ENCODE data around the gene GALK1.
A peak's percentile ranks its signal among the peaks of the same experiment; 100 is the strongest.

GALK1 gene

DNA sequence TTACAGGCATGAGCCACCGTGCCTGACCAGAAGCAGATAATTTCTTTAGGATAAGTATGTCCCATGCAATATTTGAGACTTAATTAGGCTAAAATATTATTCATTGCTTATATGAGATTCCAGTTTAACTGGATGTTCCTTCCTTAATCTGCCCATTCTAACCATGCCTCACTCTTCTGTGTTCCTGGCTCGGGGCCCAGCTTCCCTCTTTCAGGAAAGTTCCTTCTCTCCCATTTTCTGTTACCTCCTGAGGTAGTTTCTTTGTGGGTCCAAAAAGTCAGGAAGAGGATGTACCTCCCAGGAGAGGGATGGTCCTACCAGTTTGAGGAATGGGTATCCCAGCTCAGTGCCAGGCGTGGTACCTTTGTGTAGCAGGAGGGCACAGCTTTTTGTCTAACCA is 42.9 kb upstream of the GALK1 start:
- H3K36me3 ChIP-seq (ENCODE audit: control insufficient read depth in 1 of 2, insufficient read depth in 2 of 2, low read length in 2 of 2), result peaks cover 18 to 29% of the 10 kb centered on the region in 2 donors
- H3K9me3 ChIP-seq (ENCODE audit: control insufficient read depth in 1 of 2, low read length in 2 of 2), result no peaks in the 10 kb centered on the region
- peak overlapping the region; percentile 35 for H3K27ac ChIP-seq (ENCODE audit: low read length)
- no peaks in the 10 kb centered on the region for H3K27me3 ChIP-seq (ENCODE audit: low read depth, low read length)
- peaks cover 0 to 4% of the 10 kb centered on the region in 2 donors for H3K4me1 ChIP-seq (ENCODE audit: control insufficient read depth in 1 of 2, insufficient read depth in 2 of 2, low read length in 2 of 2)
- H3K4me3 ChIP-seq (ENCODE audit: low read depth in 1 of 2, low read length in 2 of 2), result no peak overlapping the region

DNA sequence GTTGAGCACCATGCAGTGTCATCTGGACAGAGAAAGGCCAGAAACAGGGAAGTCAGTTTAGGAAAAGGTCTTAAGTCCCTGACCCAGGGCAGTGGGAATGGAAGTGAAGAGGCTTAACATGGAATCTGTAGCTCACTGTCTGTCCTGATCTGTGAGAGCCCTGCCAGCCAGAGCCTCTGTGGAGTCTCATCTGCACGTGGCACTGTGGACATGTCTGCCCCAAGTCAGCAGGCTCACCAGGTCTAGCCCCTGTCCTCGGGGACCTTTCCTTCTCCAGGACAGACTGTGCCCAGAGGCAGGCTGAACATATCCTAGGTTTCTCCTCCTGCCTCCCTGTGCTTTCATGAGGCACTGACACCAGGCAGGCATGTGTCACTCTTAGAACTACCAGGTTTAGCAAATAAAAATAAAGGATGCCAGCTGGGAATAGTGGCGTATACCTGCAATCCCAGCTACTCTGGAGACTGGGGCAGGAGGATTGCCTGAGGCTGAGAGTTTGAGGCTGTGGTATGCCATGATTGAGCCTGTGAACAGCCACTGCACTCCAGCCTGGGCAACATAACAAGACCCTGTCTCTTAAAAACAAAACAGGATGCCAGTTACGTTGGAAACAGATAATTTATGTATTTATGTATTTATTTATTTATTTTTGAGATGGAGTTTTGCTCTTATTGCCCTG is 42.0 kb upstream of the GALK1 start:
- H3K27ac ChIP-seq (ENCODE audit: low read length), result no peak overlapping the region
- H3K36me3 ChIP-seq (ENCODE audit: control insufficient read depth in 1 of 2, insufficient read depth in 2 of 2, low read length in 2 of 2), result peaks cover 9 to 20% of the 10 kb centered on the region in 2 donors
- no peak overlapping the region for H3K4me3 ChIP-seq (ENCODE audit: low read depth in 1 of 2, low read length in 2 of 2)
- no peaks in the 10 kb centered on the region for H3K9me3 ChIP-seq (ENCODE audit: control insufficient read depth in 1 of 2, low read length in 2 of 2)
- peaks cover 0 to 4% of the 10 kb centered on the region in 2 donors for H3K4me1 ChIP-seq (ENCODE audit: control insufficient read depth in 1 of 2, insufficient read depth in 2 of 2, low read length in 2 of 2)
- no peaks in the 10 kb centered on the region for H3K27me3 ChIP-seq (ENCODE audit: low read depth, low read length)

DNA sequence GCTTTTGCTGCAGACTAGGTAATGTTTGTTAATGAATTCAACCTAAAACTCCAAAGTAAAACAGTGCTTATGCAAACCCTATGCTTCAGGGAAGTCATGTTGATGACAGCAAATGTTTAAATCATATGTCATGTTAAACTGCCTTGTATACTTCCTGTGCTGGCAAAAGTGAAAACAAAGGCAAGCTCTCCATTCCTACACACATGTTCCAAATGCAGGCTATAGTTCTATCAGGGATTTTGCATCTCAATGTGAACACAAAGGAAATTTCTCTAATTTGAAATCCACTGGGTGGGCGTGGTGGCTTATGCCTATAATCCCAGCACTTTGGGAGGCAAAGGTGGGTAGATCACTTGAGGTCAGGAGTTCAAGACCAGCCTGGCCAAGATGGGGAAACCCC is 38.9 kb upstream of the GALK1 start:
- H3K27ac ChIP-seq (ENCODE audit: low read length), result no peak overlapping the region
- no peaks in the 10 kb centered on the region for H3K9me3 ChIP-seq (ENCODE audit: control insufficient read depth in 1 of 2, low read length in 2 of 2)
- no peak overlapping the region for H3K4me3 ChIP-seq (ENCODE audit: low read depth in 1 of 2, low read length in 2 of 2)
- H3K36me3 ChIP-seq (ENCODE audit: control insufficient read depth in 1 of 2, insufficient read depth in 2 of 2, low read length in 2 of 2), result peaks cover 7 to 12% of the 10 kb centered on the region in 2 donors
- no peaks in the 10 kb centered on the region for H3K4me1 ChIP-seq (ENCODE audit: control insufficient read depth in 1 of 2, insufficient read depth in 2 of 2, low read length in 2 of 2)
- no peaks in the 10 kb centered on the region for H3K27me3 ChIP-seq (ENCODE audit: low read depth, low read length)

DNA sequence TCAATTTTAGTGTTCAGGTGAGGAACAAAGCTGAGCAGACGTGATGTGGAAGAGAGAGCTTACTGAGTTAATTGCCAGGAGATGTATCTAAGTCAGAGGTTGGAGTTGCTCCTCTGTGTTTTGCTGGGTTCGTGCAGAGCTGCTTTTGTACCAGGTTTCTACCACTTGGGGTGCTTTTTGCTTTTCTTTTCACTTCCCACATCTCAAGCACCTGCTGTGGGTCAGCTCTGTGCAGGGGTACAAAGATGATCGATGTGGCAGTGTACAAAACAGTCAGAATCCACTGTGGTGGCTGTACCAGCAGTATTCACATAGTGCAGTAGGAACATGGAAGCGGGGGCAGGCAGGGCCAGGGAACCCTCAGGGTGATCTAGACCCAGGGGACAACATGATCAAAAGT is 34.4 kb upstream of the GALK1 start:
- no peaks in the 10 kb centered on the region for H3K9me3 ChIP-seq (ENCODE audit: control insufficient read depth in 1 of 2, low read length in 2 of 2)
- peaks cover 13 to 21% of the 10 kb centered on the region in 2 donors for H3K36me3 ChIP-seq (ENCODE audit: control insufficient read depth in 1 of 2, insufficient read depth in 2 of 2, low read length in 2 of 2)
- H3K27me3 ChIP-seq (ENCODE audit: low read depth, low read length), result no peaks in the 10 kb centered on the region
- no peak overlapping the region for H3K27ac ChIP-seq (ENCODE audit: low read length)
- H3K4me1 ChIP-seq (ENCODE audit: control insufficient read depth in 1 of 2, insufficient read depth in 2 of 2, low read length in 2 of 2), result no peaks in the 10 kb centered on the region
- no peak overlapping the region for H3K4me3 ChIP-seq (ENCODE audit: low read depth in 1 of 2, low read length in 2 of 2)

DNA sequence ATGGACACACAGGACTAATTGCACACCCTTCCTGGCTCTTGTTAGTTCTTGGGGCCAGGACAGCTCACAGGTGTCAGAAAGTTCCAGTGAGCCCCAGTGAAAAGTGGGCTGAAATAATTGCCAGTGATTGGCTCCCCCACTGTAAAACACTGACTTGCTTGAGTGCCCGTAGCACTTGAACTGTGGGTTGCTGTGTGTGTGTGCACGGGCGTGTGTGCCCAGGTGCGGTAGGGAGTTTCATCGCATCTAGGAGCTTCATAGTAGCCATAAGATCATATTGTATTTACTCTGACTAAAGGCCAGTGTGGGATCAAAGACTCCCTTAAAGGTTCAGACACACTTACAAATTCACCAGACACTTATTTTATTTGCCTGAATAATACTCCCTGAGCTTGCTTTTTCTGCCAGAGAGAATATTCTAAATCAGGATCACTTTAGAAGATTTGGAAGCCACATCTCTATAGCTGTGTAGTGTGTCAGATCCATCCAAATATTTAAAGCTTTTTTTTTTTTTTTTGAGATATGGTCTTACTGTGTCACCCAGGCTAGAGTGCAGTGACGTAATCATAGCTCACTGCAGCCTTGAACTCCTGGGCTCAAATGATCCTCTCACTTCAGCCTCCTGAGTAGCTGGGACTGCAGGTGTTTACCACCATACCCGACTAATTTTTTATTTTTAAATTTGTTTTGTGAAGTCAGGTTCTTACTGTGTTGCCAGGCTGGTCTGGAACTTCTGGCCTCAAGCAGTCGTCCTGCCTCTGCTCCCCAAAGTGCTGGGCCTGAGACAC is 31.0 kb upstream of the GALK1 start:
- no peaks in the 10 kb centered on the region for H3K9me3 ChIP-seq (ENCODE audit: control insufficient read depth in 1 of 2, low read length in 2 of 2)
- H3K27me3 ChIP-seq (ENCODE audit: low read depth, low read length), result no peaks in the 10 kb centered on the region
- H3K4me1 ChIP-seq (ENCODE audit: control insufficient read depth in 1 of 2, insufficient read depth in 2 of 2, low read length in 2 of 2), result no peaks in the 10 kb centered on the region
- no peak overlapping the region for H3K4me3 ChIP-seq (ENCODE audit: low read depth in 1 of 2, low read length in 2 of 2)
- H3K27ac ChIP-seq (ENCODE audit: low read length), result no peak overlapping the region
- H3K36me3 ChIP-seq (ENCODE audit: control insufficient read depth in 1 of 2, insufficient read depth in 2 of 2, low read length in 2 of 2), result peaks cover 19 to 21% of the 10 kb centered on the region in 2 donors

DNA sequence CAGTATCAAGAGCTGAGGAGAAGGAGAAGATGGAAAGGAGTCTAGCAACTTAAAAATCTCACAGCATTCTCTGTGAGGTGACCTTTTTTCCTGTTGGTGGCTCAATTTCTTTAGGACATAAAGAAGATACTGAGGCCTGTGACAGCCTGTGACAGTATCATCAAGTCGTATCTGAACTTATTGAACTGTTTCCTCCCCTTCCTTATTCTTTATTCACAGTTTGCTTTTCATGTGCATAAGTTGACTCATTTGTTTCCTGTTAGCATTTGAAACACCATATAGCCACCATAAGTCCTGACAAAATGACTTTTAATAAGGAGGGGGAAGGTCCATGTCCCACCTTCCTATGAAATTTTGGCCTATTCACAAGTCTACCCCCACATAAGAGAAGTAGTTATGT is 28.5 kb upstream of the GALK1 start:
- H3K4me3 ChIP-seq (ENCODE audit: low read depth in 1 of 2, low read length in 2 of 2), result no peak overlapping the region
- H3K27me3 ChIP-seq (ENCODE audit: low read depth, low read length), result no peaks in the 10 kb centered on the region
- no peaks in the 10 kb centered on the region for H3K4me1 ChIP-seq (ENCODE audit: control insufficient read depth in 1 of 2, insufficient read depth in 2 of 2, low read length in 2 of 2)
- no peaks in the 10 kb centered on the region for H3K9me3 ChIP-seq (ENCODE audit: control insufficient read depth in 1 of 2, low read length in 2 of 2)
- H3K36me3 ChIP-seq (ENCODE audit: control insufficient read depth in 1 of 2, insufficient read depth in 2 of 2, low read length in 2 of 2), result peaks cover 9 to 12% of the 10 kb centered on the region in 2 donors
- H3K27ac ChIP-seq (ENCODE audit: low read length), result no peak overlapping the region

DNA sequence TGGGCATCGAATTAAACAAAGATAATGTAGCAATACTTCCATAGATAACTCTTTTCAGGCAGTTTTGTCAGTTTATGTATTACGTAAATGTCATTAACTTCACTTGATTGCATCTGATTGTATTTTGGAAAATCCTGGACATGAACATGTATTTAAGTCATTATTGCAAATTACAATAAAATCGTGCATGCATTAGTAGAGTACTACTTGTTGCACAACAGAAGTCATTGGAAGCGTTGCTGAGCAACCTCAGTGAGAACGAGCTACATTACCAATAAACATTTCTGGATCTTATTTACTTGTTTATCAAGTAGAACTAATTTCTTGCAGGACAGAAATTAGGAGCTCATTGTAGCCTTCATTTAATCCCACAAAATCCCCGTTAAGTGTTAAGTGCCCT is 26.3 kb upstream of the GALK1 start:
- Histone ChIP-seq H3K9me3 (ENCODE audit: control insufficient read depth in 1 of 2, low read length in 2 of 2) (no peaks in the 10 kb centered on the region), H3K4me1 (ENCODE audit: control insufficient read depth in 1 of 2, insufficient read depth in 2 of 2, low read length in 2 of 2) (peaks cover 2 to 3% of the 10 kb centered on the region in 2 donors), H3K36me3 (ENCODE audit: control insufficient read depth in 1 of 2, insufficient read depth in 2 of 2, low read length in 2 of 2) (peaks cover 0 to 6% of the 10 kb centered on the region in 2 donors), H3K4me3 (ENCODE audit: low read depth in 1 of 2, low read length in 2 of 2) (no peak overlapping the region), H3K27ac (ENCODE audit: low read length) (no peak overlapping the region), H3K27me3 (ENCODE audit: low read depth, low read length) (no peaks in the 10 kb centered on the region)

DNA sequence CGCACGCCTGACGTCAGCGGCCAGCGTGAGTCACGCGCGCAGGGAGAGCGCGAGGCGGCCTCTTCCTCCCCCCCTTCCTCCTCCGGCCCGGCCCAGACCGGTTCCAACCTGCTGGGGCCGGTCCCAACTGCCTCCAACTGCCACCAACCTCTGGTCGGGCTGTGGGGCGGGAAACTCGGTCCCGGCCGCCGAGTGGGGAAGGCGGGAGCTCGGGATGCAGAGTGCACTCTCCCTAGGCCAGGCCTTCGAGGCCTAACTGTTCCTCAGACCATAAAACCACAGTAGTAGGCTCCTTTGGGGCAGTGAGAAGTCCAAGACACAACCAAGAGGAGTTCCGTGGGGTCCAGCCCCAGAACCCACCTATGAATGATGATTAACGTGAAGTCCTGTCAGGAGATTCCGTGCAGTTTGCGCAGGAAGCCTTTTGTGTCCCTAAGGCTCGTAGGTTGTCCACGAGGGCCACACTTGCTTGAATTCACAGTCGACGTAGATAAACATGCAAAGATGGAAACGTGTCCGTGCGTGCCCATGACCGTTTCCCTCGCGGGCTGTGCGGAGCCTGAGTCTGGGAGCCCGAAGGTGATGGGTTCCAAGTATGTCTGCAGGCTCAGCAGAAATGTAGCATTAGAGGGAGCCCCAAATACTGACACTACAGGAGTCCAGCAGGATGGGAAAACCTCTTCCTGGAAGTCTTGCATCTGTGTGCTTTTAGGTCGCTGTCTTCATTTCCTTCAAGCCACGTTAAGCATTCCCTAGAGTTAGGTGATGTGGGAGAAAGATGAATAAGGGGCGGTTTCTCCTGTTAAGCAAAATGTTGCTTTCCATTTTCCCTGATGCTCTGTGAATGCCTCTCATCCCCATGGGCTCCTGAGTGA is 20.3 kb upstream of the GALK1 start:
- Histone ChIP-seq H3K4me3 (ENCODE audit: low read depth in 1 of 2, low read length in 2 of 2) (peak overlapping the region; percentile 56 to 86), H3K36me3 (ENCODE audit: control insufficient read depth in 1 of 2, insufficient read depth in 2 of 2, low read length in 2 of 2) (peaks cover 0 to 4% of the 10 kb centered on the region in 2 donors), H3K9me3 (ENCODE audit: control insufficient read depth in 1 of 2, low read length in 2 of 2) (no peaks in the 10 kb centered on the region), H3K27me3 (ENCODE audit: low read depth, low read length) (no peaks in the 10 kb centered on the region), H3K27ac (ENCODE audit: low read length) (peak overlapping the region; percentile 100), H3K4me1 (ENCODE audit: control insufficient read depth in 1 of 2, insufficient read depth in 2 of 2, low read length in 2 of 2) (peaks cover 15 to 28% of the 10 kb centered on the region in 2 donors)

DNA sequence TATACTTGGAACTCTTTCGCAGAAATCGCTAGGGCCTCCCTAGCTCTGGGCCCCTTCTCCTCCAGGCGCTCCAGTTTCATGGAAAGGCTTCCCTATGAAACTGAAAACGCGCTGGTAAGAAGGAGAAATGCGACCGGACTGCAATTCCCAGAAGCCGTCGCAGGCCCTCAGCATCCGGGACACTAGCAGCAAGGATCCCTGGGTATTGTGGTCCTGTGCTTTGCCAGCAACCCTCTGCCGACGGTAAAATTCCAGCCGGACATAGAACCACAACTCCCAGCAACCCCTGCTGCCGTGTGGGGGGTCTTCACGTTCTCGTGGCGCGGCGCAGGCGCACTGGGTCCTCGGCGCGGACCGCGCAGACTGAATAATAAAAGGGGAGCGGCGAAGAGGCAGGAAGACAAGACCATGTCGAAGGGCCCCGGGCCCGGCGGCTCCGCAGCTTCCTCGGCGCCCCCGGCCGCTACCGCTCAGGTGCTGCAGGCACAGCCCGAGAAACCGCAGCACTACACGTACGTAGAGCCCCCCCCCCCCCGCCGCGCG is 19.6 kb upstream of the GALK1 start, which contains the start of gene UNK:
Gene UNK, plus strand, starts transcription at position 334 of the 543 bp plus-strand sequence. Its CDS starts 75 bp downstream, at position 409.
- no peaks in the 10 kb centered on the region for H3K27me3 ChIP-seq (ENCODE audit: low read depth, low read length)
- H3K27ac ChIP-seq (ENCODE audit: low read length), result peak within 1 kb of the TSS; percentile 100
- no peaks in the 10 kb centered on the region for H3K9me3 ChIP-seq (ENCODE audit: control insufficient read depth in 1 of 2, low read length in 2 of 2)
- H3K4me1 ChIP-seq (ENCODE audit: control insufficient read depth in 1 of 2, insufficient read depth in 2 of 2, low read length in 2 of 2), result peaks cover 15 to 28% of the 10 kb centered on the region in 2 donors
- H3K4me3 ChIP-seq (ENCODE audit: low read depth in 1 of 2, low read length in 2 of 2), result peak within 1 kb of the TSS; percentile 56 to 86
- H3K36me3 ChIP-seq (ENCODE audit: control insufficient read depth in 1 of 2, insufficient read depth in 2 of 2, low read length in 2 of 2), result peaks cover 0 to 4% of the 10 kb centered on the region in 2 donors

DNA sequence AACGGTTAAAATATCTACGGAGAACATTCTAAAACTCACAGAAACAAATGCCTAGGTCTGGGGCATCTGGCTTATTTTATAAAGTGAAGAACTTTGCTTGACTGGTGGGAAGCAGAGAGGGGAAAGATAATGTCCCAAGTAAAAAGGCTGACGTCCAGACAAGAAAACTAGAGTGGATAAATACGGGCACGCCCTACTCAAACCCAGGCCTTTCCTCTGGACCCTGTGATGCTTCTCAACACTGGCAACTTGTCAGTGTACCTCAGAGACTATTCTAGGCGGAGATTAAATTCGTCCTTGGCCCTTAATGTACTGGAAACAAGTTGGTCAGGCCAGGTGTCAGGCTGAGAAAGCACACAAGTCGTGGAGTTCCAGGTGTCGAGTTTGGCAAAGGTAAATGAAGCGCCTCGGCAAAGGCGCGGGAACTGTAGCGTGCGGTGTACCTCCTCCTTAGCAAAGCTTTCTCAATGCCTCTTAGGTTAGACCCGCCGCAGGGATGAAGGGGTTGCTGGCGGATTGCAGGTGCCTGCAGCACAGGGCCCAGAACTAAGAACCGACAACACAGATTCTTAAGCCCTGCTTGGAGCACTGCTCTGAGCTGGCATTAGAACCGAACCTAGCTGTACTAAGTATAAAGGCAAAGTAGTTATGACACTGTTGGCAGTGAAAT is 18.9 kb upstream of the GALK1 start:
- Histone ChIP-seq H3K27ac (ENCODE audit: low read length) (peak overlapping the region; percentile 100), H3K27me3 (ENCODE audit: low read depth, low read length) (no peaks in the 10 kb centered on the region), H3K9me3 (ENCODE audit: control insufficient read depth in 1 of 2, low read length in 2 of 2) (no peaks in the 10 kb centered on the region), H3K36me3 (ENCODE audit: control insufficient read depth in 1 of 2, insufficient read depth in 2 of 2, low read length in 2 of 2) (peaks cover 0 to 10% of the 10 kb centered on the region in 2 donors), H3K4me3 (ENCODE audit: low read depth in 1 of 2, low read length in 2 of 2) (peak overlapping the region; percentile 56 to 86), H3K4me1 (ENCODE audit: control insufficient read depth in 1 of 2, insufficient read depth in 2 of 2, low read length in 2 of 2) (peaks cover 15 to 28% of the 10 kb centered on the region in 2 donors)
